Stomach (tissue), 9 donors: Measurements from ENCODE around the gene NELL1. TPM values are rescaled to one million over a fixed set of nuclear protein-coding genes. Genes with fewer than 3 reads are reported as not detected.
"Not testable (repeated sequence)": the region's sequence is repeated elsewhere in the genome, so short reads cannot be mapped to it uniquely, and the experiment has no call there.

ENCODE experiments used
- DNase-seq, 2 donors: peaks; one replicate each; pipeline versions ENCODE4 v3.0.0 to v3.0.0-alpha.2; 2013 to 2019
- H3K27ac ChIP-seq, 5 donors: fragments of 200-600 bp in 4 of 5; sonication (generic) in 4 of 5; one replicate each; pipeline ENCODE4 v1.5.1; 2013 to 2019; ENCODE audit warnings: mild to moderate bottlenecking in 1 of 5, moderate library complexity in 1 of 5
- H3K27me3 ChIP-seq, 3 donors: fragments of 200-600 bp; sonication (generic); one replicate each; pipeline ENCODE4 v1.5.1; 2017 to 2019; ENCODE audit warnings: mixed run types in 1 of 3
- H3K36me3 ChIP-seq, 4 donors: fragments of 200-600 bp; sonication (generic); 1 replicate in 3 of 4; 2 replicates in 1 of 4; pipeline ENCODE4 v1.5.1; 2016 to 2019
- H3K4me1 ChIP-seq, 4 donors: fragments of 200-600 bp; sonication (generic); one replicate each; pipeline ENCODE4 v1.5.1; 2016 to 2019
- H3K4me3 ChIP-seq, 4 donors: fragments of 200-600 bp; sonication (generic) in 3 of 4; one replicate each; pipeline ENCODE4 v1.5.1; 2016 to 2019; ENCODE audit warnings: mild to moderate bottlenecking in 1 of 4
- H3K9me3 ChIP-seq, 4 donors: fragments of 200-600 bp; sonication (generic); one replicate each; pipeline ENCODE4 v1.5.1; 2016 to 2019
- EP300 ChIP-seq: sonication (generic); formaldehyde crosslinking; IDR thresholded peaks from one replicate; pipeline ENCODE4 v1.6.1; 2017; ENCODE audit warnings: antibody characterized with exemption
- POLR2A ChIP-seq, 4 donors: fragments of 450-650 bp; IDR thresholded peaks; one replicate each; pipeline ENCODE4 v1.6.1; 2016; ENCODE audit warnings: antibody characterized with exemption in 4 of 4, control low read depth in 2 of 4, mild to moderate bottlenecking in 1 of 4, moderate library complexity in 1 of 4
- POLR2AphosphoS5 ChIP-seq, 3 donors: sonication (generic); formaldehyde crosslinking; IDR thresholded peaks; one replicate each; pipeline ENCODE4 v1.6.1; 2016; ENCODE audit warnings: antibody characterized with exemption in 3 of 3
- WGBS, 5 donors: extraction: QIAGEN DNeasy Blood & Tissue Kit in 3 of 5; methylation state at CpG; one replicate each; pipeline versions ENCODE4 v1.1.5 to v1.1.7; 2013 to 2018; 5-methylcytosine and 5-hydroxymethylcytosine counted together
- intact Hi-C: fragments of 100-400 bp; cut with DNase I; formaldehyde crosslinking; loops from one replicate; pipeline ENCODE4 v1.15.1; 2023; ENCODE audit warnings: low total_unique reads
- polyA plus RNA-seq, 3 donors: library from polyadenylated mRNA; stranded (reverse); fragments of 200-250 nt; gene quantifications; one replicate each; pipeline ENCODE4 v1.2.3, GENCODE V29; 2013
- total RNA-seq, 5 donors: library from RNA; depleted of rRNA; stranded (reverse); fragments of >200 nt; gene quantifications; one replicate each; pipeline versions ENCODE4 v1.1.0 to v1.2.3, GENCODE V29; 2014 to 2016
- TF ChIP-seq, protein P1 (sequence below), 7 experiments: fragments of 450-650 bp in 4 of 7; fragments of 200-600 bp in 3 of 7; sonication (generic) in 3 of 7; IDR thresholded peaks; one replicate each; pipeline ENCODE4 v1.5.1; 2016 to 2019; ENCODE audit warnings: antibody characterized with exemption in 7 of 7, control low read depth in 2 of 7, mild to moderate bottlenecking in 1 of 7
- donor health status: healthy with polysubstance abuse.
- donor health status: Bipolar disorder and iron deficiency.
- donor health status: healthy.

The NELL1 gene
- total and polyA plus RNA-seq, 8 donors, result 0.05 to 15.4 (median 2.7) TPM; not detected in 5

GRCh38 chr11:21133244-21133643, 463.9 kb downstream of the NELL1 start:
- H3K9me3 ChIP-seq, result peaks cover 0 to 5% (median 0%) of the 10 kb centered on the region in 4 donors
- no peaks in the 10 kb centered on the region for H3K4me1 ChIP-seq
- no peak overlapping the region for H3K4me3 ChIP-seq
- no peak overlapping the region for H3K27ac ChIP-seq
- intact Hi-C loops, result no loop called here
- TF ChIP-seq POLR2A (IDR thresholded peaks at IDR 0.05), result no peak
- TF ChIP-seq EP300, result no peak
- no peak for TF ChIP-seq POLR2AphosphoS5 (IDR thresholded peaks at IDR 0.05)
- TF ChIP-seq, protein P1, sequence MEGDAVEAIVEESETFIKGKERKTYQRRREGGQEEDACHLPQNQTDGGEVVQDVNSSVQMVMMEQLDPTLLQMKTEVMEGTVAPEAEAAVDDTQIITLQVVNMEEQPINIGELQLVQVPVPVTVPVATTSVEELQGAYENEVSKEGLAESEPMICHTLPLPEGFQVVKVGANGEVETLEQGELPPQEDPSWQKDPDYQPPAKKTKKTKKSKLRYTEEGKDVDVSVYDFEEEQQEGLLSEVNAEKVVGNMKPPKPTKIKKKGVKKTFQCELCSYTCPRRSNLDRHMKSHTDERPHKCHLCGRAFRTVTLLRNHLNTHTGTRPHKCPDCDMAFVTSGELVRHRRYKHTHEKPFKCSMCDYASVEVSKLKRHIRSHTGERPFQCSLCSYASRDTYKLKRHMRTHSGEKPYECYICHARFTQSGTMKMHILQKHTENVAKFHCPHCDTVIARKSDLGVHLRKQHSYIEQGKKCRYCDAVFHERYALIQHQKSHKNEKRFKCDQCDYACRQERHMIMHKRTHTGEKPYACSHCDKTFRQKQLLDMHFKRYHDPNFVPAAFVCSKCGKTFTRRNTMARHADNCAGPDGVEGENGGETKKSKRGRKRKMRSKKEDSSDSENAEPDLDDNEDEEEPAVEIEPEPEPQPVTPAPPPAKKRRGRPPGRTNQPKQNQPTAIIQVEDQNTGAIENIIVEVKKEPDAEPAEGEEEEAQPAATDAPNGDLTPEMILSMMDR (IDR thresholded peaks at IDR 0.05), result no peak
- whole genome bisulfite sequencing, 5 donors, result 75 to 95% (median 87%) methylated on average over 1 to 2 of the region's 2 CpGs
- no peak for DNase-seq
- no peaks in the 10 kb centered on the region for H3K36me3 ChIP-seq
- H3K27me3 ChIP-seq, result no peaks in the 10 kb centered on the region

DNA sequence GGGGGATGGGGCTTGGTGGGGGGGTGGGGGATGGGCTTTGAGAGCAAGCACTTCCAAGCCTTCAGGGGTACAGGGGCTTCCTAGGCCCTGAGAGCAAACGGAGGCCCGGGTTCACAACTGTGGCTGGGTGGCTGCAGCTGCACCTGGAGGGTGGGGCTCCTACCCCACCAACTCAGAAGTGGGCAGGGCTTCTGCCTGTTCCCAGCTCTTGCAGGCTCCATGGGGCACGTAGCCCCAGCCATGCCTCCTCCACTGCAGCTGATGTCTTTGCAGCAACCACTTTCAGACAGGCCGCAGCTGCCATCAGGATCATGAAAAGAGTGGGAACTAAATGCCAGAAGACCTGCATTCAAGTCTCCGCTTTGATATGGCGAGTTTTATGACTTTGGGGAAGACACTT, 464.3 kb downstream of the NELL1 start:
- H3K9me3 ChIP-seq, result peaks cover 0 to 5% (median 0%) of the 10 kb centered on the region in 4 donors
- H3K4me1 ChIP-seq, result no peaks in the 10 kb centered on the region
- no peak overlapping the region for H3K4me3 ChIP-seq
- WGBS, 5 donors, result 80 to 90% (median 83%) methylated on average over 6 of the region's 6 CpGs
- DNase-seq, result no peak
- intact Hi-C loops, result no loop called here
- no peaks in the 10 kb centered on the region for H3K27me3 ChIP-seq
- TF ChIP-seq POLR2A (IDR thresholded peaks at IDR 0.05) (no peak), POLR2AphosphoS5 (IDR thresholded peaks at IDR 0.05) (no peak), EP300 (no peak)
- TF ChIP-seq, protein P1 (IDR thresholded peaks at IDR 0.05), result no peak
- no peak overlapping the region for H3K27ac ChIP-seq
- no peaks in the 10 kb centered on the region for H3K36me3 ChIP-seq

GRCh38 chr11:21137803-21138202, 468.4 kb downstream of the NELL1 start:
- peaks cover 0 to 5% (median 0%) of the 10 kb centered on the region in 4 donors for H3K9me3 ChIP-seq
- intact Hi-C loops, result no loop called here

DNA sequence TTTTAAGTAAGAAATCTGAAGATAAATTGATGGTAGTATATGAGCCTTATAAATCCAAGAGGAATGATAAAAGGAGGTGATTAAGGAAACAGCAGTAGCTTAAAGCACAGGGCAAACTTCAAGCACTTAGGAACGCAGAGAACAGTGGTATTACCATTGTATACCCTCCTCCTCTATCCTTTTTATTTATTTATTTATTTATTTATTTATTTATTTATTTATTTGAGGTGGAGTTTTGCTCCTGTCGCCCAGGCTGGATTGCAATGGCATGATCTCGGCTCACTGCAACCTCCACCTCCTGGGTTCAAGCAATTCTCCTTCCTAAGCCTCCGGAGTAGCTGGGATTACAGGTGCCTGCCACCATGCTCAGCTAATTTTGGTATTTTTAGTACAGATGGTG, 472.2 kb downstream of the NELL1 start:
- H3K4me1 ChIP-seq, H3K4me3 ChIP-seq, H3K9me3 ChIP-seq, H3K27me3 ChIP-seq, H3K27ac ChIP-seq, H3K36me3 ChIP-seq, intact Hi-C loops, DNase-seq: not testable (repeated sequence)
- WGBS, 5 donors, result 84 to 92% (median 89%) methylated on average over 4 of the region's 4 CpGs

More at GRCh38 chr11:21137803-21138202, 468.4 kb downstream of the NELL1 start:
- 23 to 55% (median 39%) methylated on average over 6 of the region's 6 CpGs for WGBS, 5 donors
- no peak for TF ChIP-seq POLR2AphosphoS5 (IDR thresholded peaks at IDR 0.05)
- TF ChIP-seq, protein P1 (IDR thresholded peaks at IDR 0.05), result no peak
- TF ChIP-seq EP300, result no peak
- no peak for TF ChIP-seq POLR2A (IDR thresholded peaks at IDR 0.05)
- H3K4me1 ChIP-seq, result no peaks in the 10 kb centered on the region
- DNase-seq, result no peak
- no peak overlapping the region for H3K4me3 ChIP-seq
- H3K27ac ChIP-seq, result no peak overlapping the region
- H3K27me3 ChIP-seq, result no peaks in the 10 kb centered on the region
- H3K36me3 ChIP-seq, result no peaks in the 10 kb centered on the region

DNA sequence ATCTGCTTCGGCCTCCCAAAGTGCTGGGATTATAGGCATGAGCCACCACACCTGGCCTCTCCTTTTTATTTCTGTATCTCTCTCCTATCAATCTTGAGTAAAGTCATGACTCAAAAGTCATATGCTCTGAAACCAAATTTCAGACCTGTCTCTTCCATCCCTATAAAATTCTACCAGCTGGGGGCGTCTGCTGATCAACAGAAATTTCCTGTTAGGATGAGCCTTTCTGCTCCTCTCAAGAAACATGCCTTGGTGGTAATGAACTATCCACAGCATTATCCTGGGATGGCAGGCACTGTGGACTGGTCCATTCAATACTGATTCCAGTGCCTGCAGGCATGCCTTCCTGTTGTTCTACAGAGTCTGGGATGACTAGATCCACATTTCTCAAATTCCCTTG, 472.6 kb downstream of the NELL1 start:
- TF ChIP-seq POLR2AphosphoS5 (IDR thresholded peaks at IDR 0.05) (no peak), EP300 (no peak), POLR2A (IDR thresholded peaks at IDR 0.05) (no peak)
- TF ChIP-seq, protein P1 (IDR thresholded peaks at IDR 0.05), result no peak
- no peak for DNase-seq
- H3K36me3 ChIP-seq, result no peaks in the 10 kb centered on the region
- no peaks in the 10 kb centered on the region for H3K27me3 ChIP-seq
- H3K4me3 ChIP-seq, result no peak overlapping the region
- 60 to 74% (median 66%) methylated on average over 2 of the region's 2 CpGs for WGBS, 5 donors
- intact Hi-C loops, result no loop called here
- no peaks in the 10 kb centered on the region for H3K4me1 ChIP-seq
- no peak overlapping the region for H3K27ac ChIP-seq
- no peaks in the 10 kb centered on the region for H3K9me3 ChIP-seq
